Right kidney (tissue), 1 donor: ENCODE measurements around the gene LIPT2.

Source experiments
- DNase-seq: peaks from one replicate; pipeline ENCODE4 v3.0.0-alpha.2; 2016

The LIPT2 gene

GRCh38 chr11:74466916-74467885 is 26.3 kb downstream of the LIPT2 start, which contains the start of gene KCNE3:
KCNE3 (minus strand) TSS chr11:74467549; CDS start chr11:74457563, 9,986 bp downstream.
- peak; percentile 80 for DNase-seq

DNA sequence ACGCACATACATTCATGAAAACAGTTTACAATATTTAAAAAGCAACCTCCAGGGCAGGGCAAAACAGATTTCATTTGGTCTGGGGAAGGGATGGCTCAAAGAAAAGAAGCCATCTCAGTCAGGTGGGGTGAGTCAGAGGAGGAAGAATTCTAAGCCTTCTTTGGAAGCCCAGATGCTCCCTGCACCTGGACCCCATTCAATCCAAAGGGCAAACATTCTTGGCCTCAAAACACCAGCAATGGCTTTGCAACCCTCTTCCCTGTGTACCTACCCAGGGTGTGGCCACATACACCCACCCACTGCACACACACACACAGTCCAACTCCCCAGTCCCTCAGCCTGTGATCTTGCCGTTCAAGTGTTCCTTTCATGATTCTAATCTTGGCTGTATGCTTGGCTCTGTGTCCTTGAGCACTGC is 28.2 kb downstream of the LIPT2 start:
- no peak for DNase-seq

DNA sequence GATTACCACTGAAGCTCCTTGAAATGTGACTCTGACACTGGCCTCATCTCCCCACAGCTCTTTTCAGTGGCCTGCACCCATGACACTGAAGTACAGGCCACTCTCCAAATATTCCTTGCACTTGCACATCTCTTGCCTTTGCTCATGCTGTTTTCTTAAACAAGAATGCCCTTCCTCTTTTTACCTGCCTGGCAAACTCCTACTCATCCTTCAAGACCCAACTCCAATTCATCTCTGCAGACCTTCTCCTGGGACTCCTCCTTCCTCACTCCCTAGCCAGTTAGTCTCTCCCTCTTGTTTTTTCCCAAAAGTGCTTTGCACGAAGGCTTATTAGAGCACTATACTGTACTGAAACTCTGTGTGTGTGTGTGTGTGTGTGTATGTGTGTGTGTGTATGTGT is 28.8 kb downstream of the LIPT2 start:
- no peak for DNase-seq

GRCh38 chr11:74463216-74463615 is 30.3 kb downstream of the LIPT2 start:
- no peak for DNase-seq

- no peak for DNase-seq
These were observed 30.9 kb downstream of the LIPT2 start for GRCh38 chr11:74462631-74463030.

DNA sequence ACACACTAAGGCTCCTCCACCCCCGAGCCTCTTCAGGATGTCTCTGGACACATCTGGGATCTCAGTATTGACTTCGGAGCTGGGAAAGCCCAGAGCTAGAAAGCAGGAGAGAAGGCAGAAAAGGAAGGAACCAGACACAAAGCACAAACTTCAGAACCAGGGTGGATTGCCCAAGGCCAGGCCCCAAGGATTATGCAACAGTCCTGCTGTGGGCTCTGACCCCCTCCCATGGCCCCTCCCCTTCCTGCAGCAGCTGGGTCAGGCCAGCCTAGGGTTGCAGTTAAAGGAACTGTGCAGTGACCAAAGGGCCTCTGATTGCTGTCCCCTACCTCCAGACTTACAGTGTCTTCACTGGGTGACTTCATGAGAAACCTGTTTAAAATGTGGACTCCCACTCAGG is 31.5 kb downstream of the LIPT2 start:
- no peak for DNase-seq

DNA sequence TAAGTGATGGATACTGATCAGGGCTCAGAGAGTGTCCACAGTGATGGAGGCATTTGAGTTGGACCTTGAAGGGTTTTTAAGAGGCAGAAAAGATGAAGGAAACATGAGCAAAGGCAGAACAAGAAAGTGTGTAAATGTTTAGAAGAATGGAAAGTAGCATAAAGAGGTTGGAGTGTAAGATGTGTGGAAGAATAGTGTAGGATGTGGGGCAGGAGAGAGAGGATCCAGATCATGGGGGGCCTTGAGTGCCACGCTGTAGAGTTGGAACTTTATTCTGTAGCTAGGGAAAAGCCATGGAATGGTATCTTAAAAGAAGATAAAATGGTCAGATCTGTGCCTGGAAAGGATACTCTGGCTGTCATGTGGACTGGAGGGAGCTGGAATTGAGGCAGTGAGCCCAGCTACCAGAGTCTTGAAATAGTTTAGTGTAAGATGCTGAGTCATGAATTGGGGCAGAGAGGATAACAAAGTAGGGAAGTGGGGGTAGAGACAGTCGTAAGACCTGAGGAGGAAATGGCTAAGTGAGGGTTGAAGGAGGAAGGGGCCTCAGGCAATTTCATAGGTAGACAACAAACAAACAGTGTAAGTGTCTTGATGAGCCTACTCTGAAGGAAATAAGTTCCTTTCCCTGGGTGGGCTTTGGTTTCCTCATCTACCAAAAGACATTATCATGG is 32.9 kb downstream of the LIPT2 start:
- no peak for DNase-seq

DNA sequence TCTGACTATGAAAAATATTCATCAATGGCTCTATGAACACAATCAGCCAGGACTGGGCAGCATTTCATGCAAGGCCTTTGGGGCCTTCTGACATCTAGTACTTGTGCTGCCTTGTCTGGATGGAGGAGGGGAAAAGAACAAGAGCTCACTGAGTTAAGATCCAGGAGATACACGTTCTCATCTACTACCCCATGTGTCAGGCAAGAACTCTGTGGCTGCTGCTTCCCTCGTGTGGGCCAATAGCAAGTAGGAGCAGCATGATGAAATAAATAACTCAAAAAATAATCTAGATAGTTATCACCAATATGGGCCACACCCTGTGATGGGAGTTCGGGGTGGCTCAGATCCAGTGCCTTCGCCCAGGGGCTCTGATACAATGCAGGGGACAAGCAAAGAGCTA is 33.5 kb downstream of the LIPT2 start:
- DNase-seq = no peak

DNA sequence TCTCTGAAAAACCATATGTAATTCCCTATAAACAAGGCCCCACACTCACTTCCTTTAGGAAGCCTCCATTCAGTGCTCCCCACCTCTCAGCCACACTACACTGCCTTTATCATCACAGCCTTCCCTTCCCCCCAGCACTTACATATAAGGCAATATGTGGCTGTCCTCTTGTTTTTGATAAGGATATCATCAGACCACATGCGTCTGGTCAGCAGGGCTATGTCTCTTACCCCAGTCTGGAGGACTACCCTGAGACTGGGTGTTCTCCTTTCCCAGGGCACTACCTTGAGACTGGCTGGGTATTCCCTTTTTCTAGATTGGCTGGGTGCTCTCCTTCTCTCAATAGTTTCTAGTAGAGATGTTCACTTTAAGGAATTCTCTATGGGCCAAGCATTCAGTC is 33.9 kb downstream of the LIPT2 start:
- no peak for DNase-seq

DNA sequence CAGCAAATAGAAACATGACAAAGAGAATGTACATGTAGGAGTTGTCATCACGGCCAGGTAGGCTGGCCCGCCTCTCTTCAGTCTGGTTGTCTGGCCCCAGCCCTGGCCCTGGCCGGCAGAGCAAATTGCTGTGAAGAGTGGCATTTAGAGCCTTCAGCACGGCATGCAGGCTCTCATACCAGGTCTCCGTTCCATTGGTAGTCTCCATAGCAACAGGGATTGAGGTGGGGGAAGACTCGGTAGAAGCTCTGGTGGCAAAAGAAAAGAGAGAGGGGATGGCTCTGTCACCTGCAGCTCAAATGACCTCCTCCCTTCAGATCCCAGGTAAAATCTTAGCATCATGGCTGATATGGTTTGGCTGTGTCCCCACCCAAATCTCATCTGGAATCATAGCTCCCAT is 36.2 kb downstream of the LIPT2 start:
- no peak for DNase-seq

DNA sequence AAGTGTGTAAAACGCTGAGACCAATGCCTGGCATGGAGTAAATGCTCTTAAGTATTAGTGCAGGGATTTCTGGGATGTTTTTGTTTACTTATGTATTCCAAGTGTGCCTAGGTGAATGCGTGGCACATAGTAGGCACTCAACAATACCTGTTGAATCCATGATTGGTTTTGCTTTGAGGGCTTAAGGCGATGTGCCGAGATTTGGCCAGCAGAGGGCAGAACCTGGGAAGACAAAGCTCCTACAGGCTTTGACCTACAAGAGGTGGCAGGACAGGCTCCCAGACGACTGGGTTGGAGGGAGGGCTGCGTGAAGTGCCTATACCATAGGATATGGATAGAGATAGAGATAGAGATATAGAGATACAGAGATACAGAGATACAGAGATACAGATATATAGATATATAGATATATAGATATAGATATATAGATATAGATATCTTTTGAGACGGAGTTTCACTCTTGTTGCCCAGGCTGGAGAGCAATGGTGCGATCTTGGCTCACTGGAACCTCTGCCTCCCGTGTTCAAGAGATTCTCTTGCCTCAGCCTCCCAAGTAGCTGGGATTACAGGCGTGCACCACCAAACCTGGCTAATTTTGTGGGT is 40.0 kb downstream of the LIPT2 start:
- DNase-seq = no peak

DNA sequence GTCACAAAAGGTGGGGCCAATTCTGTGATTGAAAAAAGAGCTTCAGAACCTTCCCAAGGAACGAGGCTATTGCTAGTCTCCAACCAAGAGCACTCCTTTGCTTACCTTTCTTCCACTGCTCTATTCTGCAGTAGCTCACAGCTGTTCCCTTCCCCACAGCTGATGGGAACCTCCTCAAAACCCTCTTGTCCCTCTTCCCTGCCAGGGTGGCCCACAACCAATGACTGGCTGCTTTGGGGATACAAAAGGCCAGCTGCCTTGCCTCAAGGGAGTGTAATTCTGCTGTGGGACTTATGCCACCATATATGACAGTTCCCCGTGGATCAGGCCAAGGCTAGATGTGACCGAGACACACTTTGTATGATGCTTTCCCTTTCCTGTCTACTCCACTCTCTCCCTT is 41.2 kb downstream of the LIPT2 start:
- no peak for DNase-seq

DNA sequence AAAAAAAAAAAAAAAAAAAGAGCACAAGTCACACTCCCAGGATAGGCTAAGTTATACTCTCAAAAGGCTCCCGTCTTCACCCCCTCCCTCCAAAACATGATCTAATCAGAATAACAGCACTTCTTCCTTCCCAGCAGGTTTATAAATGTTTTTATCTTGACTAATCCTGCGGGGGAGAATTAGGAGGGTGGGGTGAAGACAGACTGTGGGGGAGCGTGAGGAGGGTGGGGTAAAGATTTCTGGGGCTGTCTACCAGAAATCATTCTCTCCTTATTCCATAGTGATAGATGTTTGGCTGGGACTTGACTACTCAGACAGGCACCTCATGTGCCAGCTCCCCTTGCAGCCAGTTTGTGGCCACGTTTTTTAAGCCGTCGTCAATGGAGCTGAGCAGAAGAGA is 43.2 kb downstream of the LIPT2 start:
- no peak for DNase-seq

DNA sequence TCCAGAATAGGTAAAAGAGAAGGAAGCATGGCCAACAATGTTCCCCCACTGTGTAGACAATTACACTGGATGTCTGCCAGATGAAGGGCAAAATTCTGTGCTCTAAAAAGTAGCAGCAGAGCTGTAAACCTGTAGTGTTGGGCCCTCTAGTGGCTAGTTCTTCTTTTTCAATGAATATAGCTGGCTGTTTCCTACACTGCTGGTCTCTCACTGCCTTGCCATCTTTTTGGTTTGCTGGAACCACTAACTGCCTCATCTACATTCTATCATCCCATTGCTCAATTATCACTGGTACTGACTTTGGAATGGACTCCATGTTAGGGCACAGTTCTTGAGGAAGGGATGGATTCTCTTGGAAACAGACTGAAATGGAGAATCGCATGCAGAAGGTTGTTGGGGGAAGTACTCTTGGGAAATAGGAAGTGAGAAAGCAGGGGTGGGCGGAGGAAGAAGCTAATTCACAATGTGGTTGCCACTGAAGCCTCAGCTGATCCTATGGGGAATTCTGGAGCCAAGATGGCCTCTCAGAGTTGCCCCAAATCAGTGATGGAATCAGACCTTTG is 44.1 kb downstream of the LIPT2 start:
- DNase-seq = peak; percentile 34

GRCh38 chr11:74447720-74448119 is 45.8 kb downstream of the LIPT2 start:
- no peak for DNase-seq

DNA sequence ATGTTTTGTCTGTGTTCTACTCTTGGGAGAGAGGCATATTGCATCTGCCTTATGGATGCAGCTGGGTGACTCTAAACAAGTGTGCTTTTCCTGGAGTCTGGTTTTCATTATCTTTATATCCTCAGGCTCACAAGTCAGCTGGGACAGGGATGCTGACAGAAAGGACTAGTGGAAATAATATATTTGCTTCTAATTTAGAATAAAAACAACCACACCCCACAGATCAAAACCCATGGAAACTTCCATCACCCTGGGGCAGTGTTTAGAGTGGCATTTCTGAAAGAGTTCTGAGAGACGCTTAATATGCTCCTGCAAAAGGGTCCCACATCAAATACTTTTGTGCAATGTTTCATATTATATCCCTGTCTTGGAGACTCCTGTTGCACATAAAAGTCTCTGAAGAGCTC is 47.0 kb downstream of the LIPT2 start:
- DNase-seq = no peak

- DNase-seq = no peak
These were observed 49.2 kb downstream of the LIPT2 start for GRCh38 chr11:74444173-74444826.

DNA sequence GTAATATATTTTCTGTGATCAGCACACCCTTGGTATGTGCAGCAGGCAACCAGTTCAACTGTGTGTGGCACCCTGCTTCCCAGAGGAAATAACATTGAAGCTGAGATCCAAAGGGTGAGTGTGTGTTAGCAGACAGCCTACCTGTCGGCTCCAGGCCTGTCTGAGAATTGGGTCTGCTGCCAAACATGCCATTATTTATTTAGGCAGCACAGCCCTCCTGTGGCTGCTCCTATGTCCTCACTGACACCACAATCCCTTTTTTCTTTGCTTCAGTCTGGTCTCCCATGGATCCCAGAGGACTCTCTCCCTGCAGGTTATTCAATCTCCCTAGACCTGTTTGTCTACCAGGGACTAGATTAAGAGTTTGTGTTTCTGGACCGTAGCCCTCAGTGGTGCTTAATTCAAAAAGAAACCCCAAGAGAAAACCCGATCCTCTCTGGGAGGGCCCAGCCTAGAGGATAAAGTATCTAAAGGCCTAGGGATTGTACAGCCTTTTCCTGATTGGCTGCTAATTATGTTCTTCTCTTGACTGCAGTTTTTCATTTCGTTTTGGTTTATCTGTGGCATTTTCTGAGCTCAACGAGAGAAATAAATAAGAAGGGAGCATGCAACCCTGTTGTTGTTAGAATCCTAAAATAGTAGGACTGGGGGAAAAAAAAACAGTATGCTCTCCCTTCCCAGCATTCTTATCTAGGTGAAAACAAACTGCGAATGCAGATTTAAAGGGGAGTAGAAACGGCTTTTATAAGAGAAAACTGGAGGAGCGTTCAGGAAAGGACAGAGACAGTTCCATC is 50.3 kb downstream of the LIPT2 start:
- peak; percentile 20 for DNase-seq

GRCh38 chr11:74442636-74443035 is 50.9 kb downstream of the LIPT2 start:
- DNase-seq = no peak
